ENCODE results near the gene LMO7. TPM values are rescaled to one million over a fixed set of nuclear protein-coding genes. Genes with fewer than 3 reads are reported as not detected.

LMO7 gene
- total and polyA plus RNA-seq, 8 donors, result 14.7 to 50.4 (median 29.1) TPM

DNA sequence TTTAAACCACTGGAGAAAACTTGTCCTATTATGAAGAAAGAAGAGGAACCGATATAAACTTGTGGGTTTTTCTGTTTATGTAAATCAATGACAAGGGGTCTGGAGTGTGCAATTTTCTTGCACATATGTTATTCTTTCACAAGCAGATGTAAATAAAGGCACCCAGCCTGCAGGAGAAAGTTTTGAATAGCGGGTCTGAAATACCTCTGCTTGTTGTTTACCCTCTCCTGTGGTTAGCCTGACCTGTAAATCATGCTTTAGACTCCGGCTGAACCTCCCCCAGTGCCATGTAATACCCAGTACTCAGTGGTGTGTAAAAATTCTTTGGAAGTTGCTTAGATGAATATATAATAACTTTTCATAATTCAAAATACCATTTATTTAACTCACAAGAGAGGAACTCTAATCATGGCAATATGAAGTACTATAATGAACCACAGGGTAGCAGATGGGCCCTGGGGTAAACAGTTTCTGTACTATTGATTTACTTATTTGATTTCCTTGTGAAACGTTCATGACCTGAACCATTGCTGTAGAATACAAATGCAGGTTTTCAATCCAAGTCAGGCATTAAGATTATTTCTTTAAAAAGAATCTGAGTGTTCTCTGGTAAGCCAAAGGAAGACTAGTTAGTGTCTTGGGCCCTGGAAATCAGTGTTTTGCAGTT, 245.1 kb downstream of the LMO7 start:
- no peaks in the 10 kb centered on the region for H3K36me3 ChIP-seq
- no peaks in the 10 kb centered on the region for H3K4me1 ChIP-seq
- ATAC-seq (no peak), DNase-seq (no peak), FAIRE-seq (no peak)
- TF ChIP-seq CTCF (IDR thresholded peaks at IDR 0.05), result no peak
- WGBS, 2 donors, result 64 to 75% methylated on average over 4 of the region's 4 CpGs
- H3K27me3 ChIP-seq, result no peaks in the 10 kb centered on the region
- no peaks in the 10 kb centered on the region for H3K9me3 ChIP-seq
- intact Hi-C loops (cut with DNase I), result loop anchor here in 1 of 3 donors (5.0 kb wide), 1 partner anchor 586 kb away; no protein-coding TSS in a partner anchor
- H3K27ac ChIP-seq, result no peak overlapping the region
- no peak overlapping the region for H3K4me3 ChIP-seq

DNA sequence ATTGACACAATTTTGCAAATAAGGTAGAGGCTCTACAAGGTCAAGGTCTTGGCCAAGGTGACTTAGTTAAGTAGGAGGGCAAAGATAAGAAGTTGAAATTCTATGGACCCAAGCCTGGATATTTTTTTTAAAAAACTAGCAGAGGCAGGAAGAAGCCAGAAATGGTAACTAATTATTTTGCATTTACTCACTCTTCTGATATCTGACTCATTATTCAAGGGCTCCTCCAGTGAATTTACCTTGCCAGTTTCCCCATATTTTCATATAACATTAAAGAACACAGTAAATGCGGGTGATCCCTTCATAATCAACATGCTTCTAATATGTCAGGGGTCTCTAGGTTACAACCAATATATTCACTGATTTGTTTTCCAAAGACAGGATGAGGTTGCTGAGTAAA, 246.1 kb downstream of the LMO7 start:
- no peaks in the 10 kb centered on the region for H3K9me3 ChIP-seq
- DNase-seq (no peak), ATAC-seq (no peak), FAIRE-seq (no peak)
- no peak overlapping the region for H3K4me3 ChIP-seq
- WGBS, 2 donors, result 91 to 93% methylated on average over 1 of the region's 1 CpG
- intact Hi-C loops (cut with DNase I), result loop anchor here in 1 of 3 donors (5.0 kb wide), 1 partner anchor 585 kb away; no protein-coding TSS in a partner anchor
- no peaks in the 10 kb centered on the region for H3K27me3 ChIP-seq
- no peak for TF ChIP-seq CTCF (IDR thresholded peaks at IDR 0.05)
- no peaks in the 10 kb centered on the region for H3K36me3 ChIP-seq
- no peaks in the 10 kb centered on the region for H3K4me1 ChIP-seq
- no peak overlapping the region for H3K27ac ChIP-seq

DNA sequence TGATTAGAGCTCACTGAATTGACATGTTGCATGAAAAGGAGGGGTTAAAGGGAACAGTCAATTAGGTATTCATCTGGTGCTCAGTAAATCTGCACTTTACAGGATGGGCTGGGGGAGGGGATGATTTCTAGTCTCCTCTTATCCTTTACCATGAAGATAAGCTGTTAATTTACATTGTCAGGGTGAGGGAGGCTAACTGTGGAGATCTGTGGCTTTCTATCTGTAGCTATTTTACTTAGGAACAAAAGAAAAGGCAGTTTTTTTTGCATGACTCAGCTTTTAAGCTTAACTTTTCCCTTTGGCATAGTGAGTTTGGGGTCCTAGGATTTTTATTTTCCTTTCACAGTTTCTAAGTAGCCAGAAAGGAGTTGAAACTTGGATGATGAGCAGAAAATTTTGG, 253.3 kb downstream of the LMO7 start:
- no peak for TF ChIP-seq CTCF (IDR thresholded peaks at IDR 0.05)
- no peak for ATAC-seq
- H3K27me3 ChIP-seq, result no peaks in the 10 kb centered on the region
- no peak overlapping the region for H3K27ac ChIP-seq
- FAIRE-seq, result no peak
- H3K4me3 ChIP-seq, result no peak overlapping the region
- H3K4me1 ChIP-seq, result no peaks in the 10 kb centered on the region
- no peak for DNase-seq
- H3K36me3 ChIP-seq, result no peaks in the 10 kb centered on the region
- intact Hi-C loops (cut with DNase I), result no loop called here
- no peaks in the 10 kb centered on the region for H3K9me3 ChIP-seq

DNA sequence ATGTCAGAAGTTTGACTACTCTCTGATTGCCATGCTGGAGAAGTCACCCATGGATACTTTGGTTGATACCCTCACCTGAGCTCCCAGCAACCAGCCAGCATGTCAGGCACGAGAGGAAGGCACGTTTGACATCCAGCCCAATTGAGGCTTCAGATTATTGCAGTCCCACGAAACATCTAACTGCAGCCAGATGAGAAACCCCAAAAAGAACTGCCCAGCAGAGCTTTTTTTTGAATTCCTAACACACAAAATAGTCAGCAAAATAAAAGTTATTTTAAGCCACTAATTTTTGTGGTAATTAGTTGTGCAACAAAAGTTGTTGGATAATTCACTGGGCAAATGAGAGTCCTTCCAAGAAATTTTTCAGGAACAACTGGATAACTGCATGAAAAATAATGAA, 259.0 kb downstream of the LMO7 start:
- Histone ChIP-seq H3K27ac (no peak overlapping the region), H3K9me3 (no peaks in the 10 kb centered on the region), H3K4me1 (no peaks in the 10 kb centered on the region), H3K36me3 (no peaks in the 10 kb centered on the region), H3K4me3 (no peak overlapping the region), H3K27me3 (no peaks in the 10 kb centered on the region)
- FAIRE-seq (no peak), DNase-seq (no peak), ATAC-seq (no peak)
- no peak for TF ChIP-seq CTCF (IDR thresholded peaks at IDR 0.05)
- WGBS, 2 donors, result 66 to 74% methylated on average over 3 of the region's 3 CpGs
- intact Hi-C loops (cut with DNase I), result no loop called here

GRCh38 chr13:75896271-75896670, 260.1 kb downstream of the LMO7 start:
- intact Hi-C loops (cut with DNase I), result no loop called here
- Histone ChIP-seq H3K27me3 (no peaks in the 10 kb centered on the region), H3K36me3 (no peaks in the 10 kb centered on the region), H3K4me3 (no peak overlapping the region), H3K4me1 (no peaks in the 10 kb centered on the region), H3K9me3 (no peaks in the 10 kb centered on the region), H3K27ac (no peak overlapping the region)
- no peak for DNase-seq
- no peak for ATAC-seq
- 46 to 60% methylated on average over 2 of the region's 2 CpGs for WGBS, 2 donors
- FAIRE-seq, result no peak
- no peak for TF ChIP-seq CTCF (IDR thresholded peaks at IDR 0.05)

All from pancreas (tissue), 10 donors.